Myocyte (in vitro differentiated cells): ENCODE data around the gene ARIH1. TPM values are rescaled to one million over a fixed set of nuclear protein-coding genes. Genes with fewer than 3 reads are reported as not detected.
"Not testable (repeated sequence)": the region's sequence is repeated elsewhere in the genome, so short reads cannot be mapped to it uniquely, and the experiment has no call there.

Experiments
- DNase-seq: peaks from one replicate; pipeline ENCODE4 v3.0.0-alpha.2; 2012; ENCODE audit warnings: low read depth
- total RNA-seq: library from RNA; depleted of rRNA; stranded (reverse); fragments of >200 nt; gene quantifications from 2 replicates; pipeline ENCODE4 v1.2.3, GENCODE V29; 2014

ARIH1 gene
- total RNA-seq, 1 donor from 2014 or later: 40.4 TPM

DNA sequence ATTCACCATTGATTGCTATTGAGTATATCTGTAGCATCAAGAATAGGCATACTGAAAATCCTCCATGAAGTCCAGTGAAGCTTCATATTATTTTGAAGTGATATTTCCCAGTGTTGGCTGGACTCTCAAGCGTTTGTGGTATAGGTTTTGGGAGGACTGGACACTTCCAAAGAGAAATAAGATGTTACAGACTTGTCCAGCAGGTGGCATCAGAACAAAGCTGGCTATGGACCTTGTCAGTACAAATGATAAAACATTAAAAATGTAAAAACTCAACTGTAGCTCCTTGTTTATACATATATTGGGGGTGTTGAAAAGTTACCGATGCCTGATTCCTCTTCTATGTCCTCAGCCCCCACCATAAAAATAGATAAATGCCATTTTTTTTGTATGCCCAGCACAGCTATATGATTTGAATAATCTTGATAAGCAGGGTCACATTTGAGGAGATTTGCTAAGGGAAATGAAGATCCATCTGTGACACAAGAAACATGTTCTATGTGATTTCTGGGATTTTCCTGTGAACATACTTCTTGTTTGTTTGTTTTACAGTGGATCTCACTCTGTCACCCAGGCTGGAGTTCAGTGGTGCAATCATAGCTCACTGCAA, 125.8 kb downstream of the ARIH1 start:
- DNase-seq: peak; percentile 62

DNA sequence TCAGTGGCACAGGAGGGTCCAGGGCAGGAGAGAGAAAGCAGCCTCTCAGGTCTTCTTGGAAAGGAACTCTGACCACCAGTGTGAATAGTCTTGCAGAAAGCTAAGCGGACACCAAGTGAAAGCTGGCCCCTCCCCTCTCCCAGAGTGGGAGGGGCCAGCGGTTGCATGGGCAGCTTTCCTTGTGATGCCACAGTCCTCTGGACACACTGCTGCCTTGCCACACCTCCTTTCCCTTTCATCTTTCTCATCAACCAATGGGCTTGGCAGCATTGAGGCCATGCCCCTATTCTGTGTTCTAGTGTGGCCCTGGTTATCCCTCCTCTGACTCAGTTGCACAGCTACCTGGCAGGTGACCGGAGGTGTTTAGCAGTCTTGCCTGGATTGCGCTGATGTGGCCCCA, 130.7 kb downstream of the ARIH1 start:
- no peak for DNase-seq

DNA sequence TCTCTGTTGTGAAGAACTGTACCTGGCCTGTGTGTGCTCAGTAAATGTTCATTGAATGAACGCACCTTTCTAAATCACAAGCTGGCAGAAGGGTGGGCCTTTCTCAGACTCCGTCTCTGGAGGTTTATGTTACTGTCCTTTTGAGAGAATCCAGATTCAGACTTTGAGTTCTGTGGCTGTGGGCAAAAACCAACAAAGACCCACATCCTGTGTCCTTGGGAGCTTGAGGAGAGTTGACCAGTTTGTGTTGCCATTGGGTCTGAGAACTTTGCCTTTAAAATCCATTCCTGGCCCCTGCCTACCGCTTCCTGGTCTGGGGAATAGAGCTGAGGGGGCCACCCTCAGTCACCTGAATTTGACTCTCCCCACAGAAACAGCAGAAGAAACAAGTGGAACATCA, 134.0 kb downstream of the ARIH1 start:
- not testable (repeated sequence) for DNase-seq

GRCh38 chr15:72609862-72610261, 135.7 kb downstream of the ARIH1 start:
- DNase-seq: no peak

DNA sequence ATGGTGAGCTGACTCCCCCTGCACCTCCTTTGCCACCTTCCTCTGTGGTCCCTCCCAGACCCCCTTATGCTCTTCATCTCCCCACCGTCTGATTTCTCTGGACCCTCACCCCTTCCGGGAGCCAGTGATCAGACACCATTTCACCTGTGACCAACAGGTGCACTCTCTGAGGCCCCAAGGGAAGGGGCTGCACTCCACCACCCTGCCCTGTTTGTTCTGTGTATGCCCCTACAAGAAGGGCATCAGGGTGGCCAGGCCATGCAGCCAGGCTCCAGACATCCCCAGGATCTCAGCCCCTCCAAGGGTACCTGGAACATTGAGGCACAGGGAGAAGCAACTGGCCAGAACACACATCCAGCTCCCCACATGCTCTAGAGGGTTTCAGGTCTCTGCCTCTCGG, 138.2 kb downstream of the ARIH1 start:
- not testable (repeated sequence) for DNase-seq

GRCh38 chr15:72614810-72615532, 140.8 kb downstream of the ARIH1 start:
- peak; percentile 10 for DNase-seq

- DNase-seq: not testable (repeated sequence)
Observed at GRCh38 chr15:72615533-72616233, 141.6 kb downstream of the ARIH1 start.

DNA sequence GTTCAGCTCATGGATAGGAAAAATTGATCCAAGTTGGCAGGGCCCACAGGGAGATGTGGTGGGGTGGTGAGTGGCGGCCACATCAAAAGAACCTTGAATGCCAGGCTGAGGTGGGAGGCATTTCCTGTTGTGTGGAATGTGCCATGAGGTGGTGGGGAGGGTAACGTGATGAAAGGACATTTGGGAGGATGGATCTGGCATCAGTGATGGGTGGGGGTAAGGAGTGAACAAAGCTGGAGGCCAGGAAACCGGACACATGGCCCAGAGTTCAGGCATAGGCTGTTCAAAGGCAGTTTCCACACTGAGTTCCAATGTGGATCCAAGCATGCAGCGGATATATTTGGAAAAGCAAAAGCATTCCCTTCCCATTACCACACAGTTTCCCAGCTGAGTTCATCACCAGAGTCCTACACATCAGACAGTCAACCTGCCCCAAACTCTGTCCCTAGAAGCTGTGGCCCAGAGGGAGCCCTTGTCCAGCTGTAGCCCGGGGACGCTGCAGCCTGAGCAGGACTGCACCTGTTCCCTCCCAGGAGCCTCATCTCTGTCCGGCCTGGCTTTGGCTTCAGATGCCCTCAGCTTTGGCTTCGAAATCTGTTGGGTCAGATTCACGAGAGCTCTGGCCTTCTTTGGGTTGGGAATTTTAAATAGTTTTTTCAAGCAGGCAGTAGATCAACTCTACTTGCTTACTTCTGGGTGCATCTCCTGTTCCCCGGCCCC, 142.5 kb downstream of the ARIH1 start:
- DNase-seq: peak; percentile 35

DNA sequence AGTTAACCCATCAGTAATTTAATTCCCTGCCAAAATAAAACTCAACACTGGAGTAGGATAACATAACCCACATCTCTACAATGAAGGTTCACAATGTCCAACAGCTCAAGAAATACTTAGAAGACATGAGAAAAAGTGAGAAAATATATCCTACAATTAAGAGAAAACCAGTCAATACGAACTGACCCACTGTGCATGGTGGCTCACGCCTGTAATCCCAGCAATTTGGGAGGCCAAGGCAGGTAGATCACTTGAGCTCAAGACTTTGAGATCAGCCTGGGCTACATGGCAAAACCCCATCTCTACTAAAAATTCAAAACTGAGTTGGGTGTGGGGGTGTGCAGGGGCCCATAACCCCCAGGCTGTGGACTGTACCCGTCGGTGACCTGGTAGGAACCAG, 149.7 kb downstream of the ARIH1 start:
- DNase-seq: not testable (repeated sequence)

GRCh38 chr15:72626153-72626552, 152.0 kb downstream of the ARIH1 start:
- DNase-seq: not testable (repeated sequence)

- DNase-seq: not testable (repeated sequence)
Observed at GRCh38 chr15:72628249-72629067, 154.3 kb downstream of the ARIH1 start.

DNA sequence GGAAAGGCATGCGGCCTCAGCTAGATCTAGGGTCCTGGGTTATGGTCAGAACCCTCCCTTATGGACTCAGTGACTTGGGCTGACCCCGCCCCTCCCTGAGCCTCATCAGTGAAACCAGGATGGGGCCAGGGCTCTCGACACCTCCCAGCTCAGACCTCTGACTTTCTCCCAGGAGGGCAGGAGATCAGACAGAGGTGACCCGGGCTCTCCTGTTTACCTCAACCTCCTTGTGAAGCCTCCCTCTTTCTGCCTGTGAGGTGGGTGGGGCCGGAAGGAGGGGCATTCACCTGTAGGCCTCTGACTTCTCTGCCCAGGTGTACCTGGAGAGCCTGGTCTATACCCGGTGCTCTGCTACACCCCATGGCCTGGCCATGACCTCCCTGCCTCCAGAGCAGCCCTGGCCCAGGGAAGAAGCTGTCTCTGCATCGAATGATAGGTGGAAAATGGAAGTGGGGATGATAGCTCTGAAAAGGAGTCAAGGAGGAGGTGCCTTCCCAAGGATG, 155.0 kb downstream of the ARIH1 start:
- DNase-seq: not testable (repeated sequence)

DNA sequence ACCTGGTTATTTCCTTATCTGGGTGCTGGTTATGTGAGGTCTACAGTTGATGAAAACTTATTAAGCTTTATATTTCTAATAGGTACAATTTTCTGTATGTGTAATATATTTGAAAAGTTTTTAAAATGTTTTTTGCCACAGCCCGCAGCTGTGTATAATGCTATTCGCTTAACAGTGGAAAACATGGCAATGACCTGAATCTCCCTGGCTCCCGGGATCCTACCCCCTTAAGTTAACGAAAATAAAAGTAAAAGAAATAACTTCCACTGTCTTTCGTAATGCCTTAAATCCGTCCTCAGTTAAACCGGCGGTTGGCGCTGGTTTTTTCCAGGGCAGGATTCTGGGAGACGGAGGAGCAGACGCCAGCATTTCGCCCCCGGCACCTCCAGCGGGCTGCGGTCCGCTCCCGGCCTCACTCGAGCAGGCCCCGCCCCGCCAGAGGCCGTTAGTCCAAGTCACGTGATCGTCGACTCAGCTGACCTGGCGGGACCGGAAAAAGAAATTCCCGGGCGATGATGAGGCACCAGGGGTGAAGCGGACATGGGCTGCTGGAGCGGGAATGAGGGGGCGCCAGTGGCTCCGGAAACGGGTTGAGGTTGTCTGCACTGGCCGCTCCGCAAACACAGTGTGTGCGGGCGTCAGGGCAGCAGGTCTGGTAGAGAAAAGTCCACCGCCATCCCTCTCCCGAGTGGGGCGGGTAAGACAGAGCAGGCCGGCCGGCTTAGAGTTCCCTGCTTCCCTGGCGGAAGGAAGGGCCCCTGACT, 162.6 kb downstream of the ARIH1 start:
- DNase-seq: peak; percentile 80

DNA sequence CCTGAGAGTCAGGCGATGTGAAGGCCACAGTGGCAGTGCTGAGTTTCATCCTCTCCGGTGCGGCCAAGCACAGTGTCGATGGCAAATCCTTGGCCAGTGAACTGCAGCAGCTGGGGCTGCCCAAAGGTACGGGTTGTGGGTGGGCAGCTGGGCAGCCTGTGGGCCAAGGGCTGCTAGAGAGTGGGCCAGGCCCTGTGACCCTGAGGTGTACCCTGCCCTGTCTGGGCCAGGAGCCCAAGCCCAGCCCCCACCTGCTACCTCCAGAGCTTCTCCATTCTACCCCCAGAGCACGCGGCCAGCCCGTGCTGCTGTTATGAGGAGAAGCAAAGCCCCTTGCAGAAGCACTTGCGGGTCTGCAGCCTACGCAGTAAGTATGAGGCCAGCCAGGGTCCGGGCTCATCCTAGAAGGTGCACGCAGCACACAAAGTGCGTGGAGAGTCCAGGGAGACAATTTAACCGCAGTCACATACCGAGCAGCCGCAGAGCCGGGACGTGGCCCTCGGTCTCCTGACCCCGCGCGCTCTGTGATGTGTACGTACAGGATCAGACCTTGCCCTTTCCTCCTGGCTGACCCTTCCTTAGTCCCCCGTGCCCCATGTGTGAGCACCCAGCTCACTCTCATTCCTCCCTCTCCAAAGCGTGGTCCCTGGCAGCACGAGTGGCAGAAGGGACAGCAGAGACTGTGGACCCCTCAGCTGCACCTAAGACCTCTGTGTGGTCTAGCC, 165.8 kb downstream of the ARIH1 start:
- DNase-seq: not testable (repeated sequence)

DNA sequence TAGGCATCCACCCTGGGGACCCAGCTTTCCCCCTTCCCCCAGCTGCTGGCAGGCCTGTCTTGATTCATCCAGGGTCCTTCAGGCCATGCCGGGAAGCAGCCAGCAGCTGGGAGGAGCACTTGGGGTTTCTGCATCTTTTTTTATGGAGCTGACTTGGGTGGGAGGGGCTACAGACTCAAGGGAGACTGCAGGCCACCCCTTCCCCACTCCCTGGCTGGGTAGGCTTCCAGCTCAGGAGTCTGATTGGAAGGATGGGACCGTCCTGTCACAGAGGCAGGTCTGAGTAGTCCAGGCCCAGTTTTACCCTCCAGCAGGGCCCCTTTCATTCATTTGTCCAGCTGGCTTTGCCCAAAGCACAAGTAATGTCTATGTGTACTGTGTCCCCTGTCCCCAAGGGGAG, 168.1 kb downstream of the ARIH1 start:
- not testable (repeated sequence) for DNase-seq

DNA sequence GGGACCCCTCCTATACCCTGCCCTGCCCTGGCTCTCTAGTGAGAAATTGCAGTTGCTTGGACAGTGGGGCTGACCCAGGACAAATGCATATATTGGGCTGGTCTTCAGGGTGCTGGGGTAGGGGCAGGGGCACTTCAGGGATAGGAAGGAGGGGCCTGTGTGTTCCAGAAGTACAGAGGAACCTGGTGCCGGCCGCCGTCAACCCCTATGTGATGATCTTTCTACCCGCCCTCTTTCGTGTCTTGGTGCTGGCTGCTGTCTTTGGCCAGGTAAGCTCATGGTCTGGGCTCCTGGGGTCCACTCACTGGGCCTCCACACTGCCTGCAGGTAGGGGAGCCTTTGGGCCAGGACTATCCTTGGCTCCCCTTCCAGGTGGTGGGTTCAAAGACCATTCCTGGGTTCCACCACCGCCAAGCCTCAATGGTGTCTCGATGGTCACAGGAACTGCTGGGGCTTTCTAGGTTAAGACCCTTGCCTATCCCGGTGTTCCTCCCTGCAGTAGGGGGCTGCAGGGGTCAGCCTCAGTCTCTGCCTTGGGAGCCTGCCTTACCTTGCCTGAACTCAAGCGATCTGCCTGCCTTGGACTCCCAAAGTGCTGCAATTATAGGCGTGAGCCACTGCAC, 174.6 kb downstream of the ARIH1 start:
- not testable (repeated sequence) for DNase-seq
